Measurements from ENCODE around the gene C17orf75. TPM values are rescaled to one million over a fixed set of nuclear protein-coding genes. Genes with fewer than 3 reads are reported as not detected.

C17orf75 gene, protein sequence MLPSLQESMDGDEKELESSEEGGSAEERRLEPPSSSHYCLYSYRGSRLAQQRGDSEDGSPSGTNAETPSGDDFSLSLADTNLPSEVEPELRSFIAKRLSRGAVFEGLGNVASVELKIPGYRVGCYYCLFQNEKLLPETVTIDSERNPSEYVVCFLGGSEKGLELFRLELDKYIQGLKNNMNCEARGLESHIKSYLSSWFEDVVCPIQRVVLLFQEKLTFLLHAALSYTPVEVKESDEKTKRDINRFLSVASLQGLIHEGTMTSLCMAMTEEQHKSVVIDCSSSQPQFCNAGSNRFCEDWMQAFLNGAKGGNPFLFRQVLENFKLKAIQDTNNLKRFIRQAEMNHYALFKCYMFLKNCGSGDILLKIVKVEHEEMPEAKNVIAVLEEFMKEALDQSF
- total RNA-seq = 16.6 and 22.0 TPM in 2 replicates

DNA sequence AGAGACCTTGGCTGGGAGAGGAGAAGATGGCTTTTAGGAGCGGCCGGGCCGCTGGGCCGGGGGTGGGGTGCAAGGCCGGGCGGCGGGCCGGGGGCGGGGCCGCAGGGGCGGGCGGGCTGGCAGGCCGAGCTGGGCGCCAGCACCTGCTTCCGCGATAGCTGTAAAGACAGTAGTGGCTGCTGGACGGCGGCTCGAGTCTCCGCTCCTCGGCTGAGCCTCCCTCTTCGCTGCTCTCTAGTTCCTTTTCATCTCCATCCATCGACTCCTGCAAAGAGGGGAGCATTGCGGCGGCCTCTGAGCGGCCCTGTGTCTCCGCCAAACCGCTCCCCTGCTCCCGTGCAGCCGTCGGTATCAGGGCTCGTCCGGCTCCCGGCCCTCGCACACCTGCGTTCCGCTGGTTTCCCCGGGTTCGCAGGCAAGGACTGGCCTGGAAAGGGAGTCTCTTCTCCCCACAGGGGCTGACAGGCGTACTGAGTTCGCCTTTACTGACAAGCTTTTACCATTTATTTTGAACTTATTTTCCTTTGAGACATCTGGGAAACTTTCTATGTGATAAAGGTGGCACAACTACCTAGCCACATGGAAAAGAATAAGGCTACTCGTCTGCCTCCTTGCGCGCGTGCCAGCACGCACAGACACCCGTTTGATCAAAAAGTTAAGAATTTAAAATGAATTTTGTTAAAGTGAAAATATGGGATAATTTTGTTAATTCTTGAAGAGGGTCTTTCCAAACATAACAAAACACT, at the start of gene C17orf75:
Gene C17orf75, minus strand, starts transcription at position 317 of the 746 bp plus-strand sequence. Its CDS starts 34 bp downstream, at position 283.

DNA sequence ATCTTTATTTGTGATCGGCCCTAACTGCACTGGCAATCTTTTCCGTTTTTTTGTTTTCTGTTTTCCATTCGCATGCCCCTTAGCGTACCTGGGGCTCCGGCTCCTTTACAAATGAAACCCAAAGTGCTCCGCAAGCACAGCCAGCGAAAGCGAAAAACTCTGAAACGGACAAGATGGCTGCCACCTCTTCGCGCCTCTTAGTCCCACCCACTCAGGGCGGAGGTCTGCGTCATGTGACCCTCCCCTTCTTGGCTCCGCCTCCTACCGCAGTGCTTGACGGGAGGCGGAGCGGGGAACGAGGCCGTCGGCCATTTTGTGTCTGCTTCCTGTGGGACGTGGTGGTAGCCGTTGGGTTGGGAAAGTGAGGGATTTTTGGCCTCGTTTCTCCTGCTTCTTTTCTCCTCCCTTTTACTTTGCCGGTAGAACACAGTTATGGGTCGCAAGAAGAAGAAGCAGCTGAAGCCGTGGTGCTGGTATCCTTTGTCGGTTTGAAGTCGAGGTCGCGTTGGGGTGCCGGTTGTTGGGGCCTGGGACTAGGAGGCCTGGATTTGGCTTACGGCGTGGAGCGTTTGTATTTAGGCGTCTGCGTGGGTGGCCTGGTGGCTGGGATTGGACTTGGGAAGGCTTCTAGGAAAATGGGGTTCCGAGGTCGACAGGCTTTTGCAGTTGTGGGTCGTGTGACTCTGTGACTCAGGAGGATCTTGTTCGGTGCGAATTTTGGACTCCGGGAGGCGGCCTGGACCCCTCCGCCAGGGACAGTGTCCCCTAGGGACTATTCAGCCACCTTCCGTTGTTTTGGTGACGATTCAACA, 8.1 kb upstream of the C17orf75 start, which contains the start of gene ZNF207:
Gene ZNF207, plus strand, starts transcription at position 304 of the 812 bp plus-strand sequence. Its CDS starts 129 bp downstream, at position 433.

Other genes starting within 250 kb of the C17orf75 start
- gene RHOT1, start 199.7 kb downstream of the C17orf75 start, total RNA-seq = 37.7 and 41.2 TPM in 2 replicates
- under 0.01 TPM in 1 of 2 replicates, not detected in the other for gene RHBDL3, start 76.3 kb downstream of the C17orf75 start, total RNA-seq
- gene ZNF207, start 8.0 kb upstream of the C17orf75 start, total RNA-seq = 68.9 and 133 TPM in 2 replicates
- 142 and 171 TPM in 2 replicates for gene PSMD11, start 102.3 kb upstream of the C17orf75 start, total RNA-seq
- 1.4 and 1.9 TPM in 2 replicates for gene CDK5R1, start 144.8 kb upstream of the C17orf75 start, total RNA-seq